HUES6 (cell line): ENCODE data around the gene DGKH.

Source experiments
- H3K27ac ChIP-seq: 2 replicates; pipeline ENCODE4 v1.7.0; 2013; ENCODE audit warnings: low read depth, mild to moderate bottlenecking, low read length, inconsistent platforms
- H3K27me3 ChIP-seq: 2 replicates; pipeline ENCODE4 v1.6.1; 2013; ENCODE audit warnings: low read length; ENCODE audit not compliant: control insufficient read depth, insufficient read depth
- H3K36me3 ChIP-seq: 2 replicates; pipeline ENCODE4 v1.6.1; 2013; ENCODE audit warnings: low read length; ENCODE audit not compliant: control insufficient read depth, insufficient read depth
- H3K4me1 ChIP-seq: 2 replicates; pipeline ENCODE4 v1.6.1; 2013; ENCODE audit warnings: low read length; ENCODE audit not compliant: control insufficient read depth, insufficient read depth
- H3K4me3 ChIP-seq: 2 replicates; pipeline ENCODE4 v1.5.1; 2013; ENCODE audit warnings: low read depth, low read length
- H3K9ac ChIP-seq: one replicate; pipeline ENCODE4 v1.6.1; 2013; ENCODE audit warnings: mild to moderate bottlenecking, low read length
- H3K9me3 ChIP-seq: 2 replicates; pipeline ENCODE4 v1.6.1; 2013; ENCODE audit warnings: low read depth, low read length; ENCODE audit not compliant: control insufficient read depth, insufficient read depth

Gene DGKH

GRCh38 chr13:42276683-42277082, 228.2 kb downstream of the DGKH start:
- Histone ChIP-seq H3K36me3 (no peaks in the 10 kb centered on the region), H3K4me1 (peaks cover 28% of the 10 kb centered on the region), H3K27me3 (no peaks in the 10 kb centered on the region), H3K9ac (no peak overlapping the region), H3K4me3 (no peak overlapping the region), H3K27ac (no peak overlapping the region), H3K9me3 (no peaks in the 10 kb centered on the region)

DNA sequence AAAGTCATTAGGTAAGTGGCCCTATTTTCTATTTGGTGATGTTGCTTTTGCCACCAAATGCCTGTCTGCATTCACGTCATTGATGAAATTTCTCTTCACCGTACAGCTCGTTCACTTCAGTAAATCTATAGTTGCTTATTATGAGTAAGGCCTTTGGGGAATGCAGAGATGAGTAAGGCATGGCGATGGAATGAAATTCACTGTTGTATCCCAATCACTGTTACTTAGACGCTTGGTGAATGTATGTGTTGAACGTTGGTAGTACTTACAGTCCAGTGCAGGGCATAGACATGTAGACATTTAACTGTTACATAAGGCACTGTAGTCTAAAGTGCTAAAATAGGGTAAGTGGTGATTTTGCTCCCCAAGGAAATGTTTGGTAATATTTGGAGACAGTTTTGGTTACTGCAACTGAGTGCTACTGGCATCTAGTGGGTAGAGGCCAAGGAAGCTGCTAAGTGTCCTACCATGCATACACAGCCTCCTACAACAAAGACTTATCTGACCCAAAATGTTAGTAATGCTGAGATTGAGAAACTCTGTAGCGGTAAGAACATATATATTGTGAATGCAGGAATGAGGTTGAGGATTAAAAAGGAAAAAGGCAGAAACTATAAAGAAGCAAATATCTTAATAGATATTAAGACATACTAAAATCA, 229.3 kb downstream of the DGKH start:
- Histone ChIP-seq H3K9me3 (no peaks in the 10 kb centered on the region), H3K27ac (no peak overlapping the region), H3K36me3 (no peaks in the 10 kb centered on the region), H3K9ac (no peak overlapping the region), H3K4me3 (no peak overlapping the region), H3K27me3 (no peaks in the 10 kb centered on the region), H3K4me1 (peaks cover 26% of the 10 kb centered on the region)

- H3K27me3 ChIP-seq = no peaks in the 10 kb centered on the region
- H3K36me3 ChIP-seq = no peaks in the 10 kb centered on the region
- no peak overlapping the region for H3K9ac ChIP-seq
- no peak overlapping the region for H3K4me3 ChIP-seq
- peaks cover 26% of the 10 kb centered on the region for H3K4me1 ChIP-seq
- H3K27ac ChIP-seq = no peak overlapping the region
- no peaks in the 10 kb centered on the region for H3K9me3 ChIP-seq
Observed at GRCh38 chr13:42279080-42279479, 230.6 kb downstream of the DGKH start.

DNA sequence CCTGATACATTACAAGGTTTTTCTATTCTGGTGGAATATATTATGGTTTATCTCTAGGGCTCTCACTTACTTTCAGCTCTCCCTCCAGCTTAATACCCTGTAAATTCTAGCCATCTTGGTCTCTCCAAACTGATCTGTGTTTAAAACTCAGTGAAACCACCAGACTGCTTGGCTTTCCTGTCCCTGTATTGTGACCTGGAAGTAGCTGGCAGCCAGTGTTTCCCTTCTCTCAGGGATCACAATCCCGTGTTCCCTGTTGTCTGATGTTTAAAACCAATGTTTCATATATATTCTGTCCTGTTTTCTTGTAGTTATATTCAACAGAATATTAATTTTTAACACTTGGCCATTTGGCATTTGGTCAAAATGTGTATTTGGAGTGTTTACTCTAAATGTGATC, 231.5 kb downstream of the DGKH start:
- H3K27me3 ChIP-seq = no peaks in the 10 kb centered on the region
- no peak overlapping the region for H3K9ac ChIP-seq
- H3K4me3 ChIP-seq = no peak overlapping the region
- peaks cover 29% of the 10 kb centered on the region for H3K4me1 ChIP-seq
- H3K27ac ChIP-seq = no peak overlapping the region
- no peaks in the 10 kb centered on the region for H3K9me3 ChIP-seq
- no peaks in the 10 kb centered on the region for H3K36me3 ChIP-seq

- Histone ChIP-seq H3K4me3 (no peak overlapping the region), H3K4me1 (peaks cover 29% of the 10 kb centered on the region), H3K9ac (no peak overlapping the region), H3K36me3 (no peaks in the 10 kb centered on the region), H3K27ac (no peak overlapping the region), H3K9me3 (no peaks in the 10 kb centered on the region), H3K27me3 (no peaks in the 10 kb centered on the region)
Observed at GRCh38 chr13:42280537-42280936, 232.1 kb downstream of the DGKH start.

GRCh38 chr13:42283574-42283973, 235.1 kb downstream of the DGKH start:
- H3K36me3 ChIP-seq = peaks cover 18% of the 10 kb centered on the region
- H3K4me1 ChIP-seq = peaks cover 12% of the 10 kb centered on the region
- no peaks in the 10 kb centered on the region for H3K9me3 ChIP-seq
- no peak overlapping the region for H3K9ac ChIP-seq
- H3K27me3 ChIP-seq = no peaks in the 10 kb centered on the region
- H3K27ac ChIP-seq = no peak overlapping the region
- no peak overlapping the region for H3K4me3 ChIP-seq

DNA sequence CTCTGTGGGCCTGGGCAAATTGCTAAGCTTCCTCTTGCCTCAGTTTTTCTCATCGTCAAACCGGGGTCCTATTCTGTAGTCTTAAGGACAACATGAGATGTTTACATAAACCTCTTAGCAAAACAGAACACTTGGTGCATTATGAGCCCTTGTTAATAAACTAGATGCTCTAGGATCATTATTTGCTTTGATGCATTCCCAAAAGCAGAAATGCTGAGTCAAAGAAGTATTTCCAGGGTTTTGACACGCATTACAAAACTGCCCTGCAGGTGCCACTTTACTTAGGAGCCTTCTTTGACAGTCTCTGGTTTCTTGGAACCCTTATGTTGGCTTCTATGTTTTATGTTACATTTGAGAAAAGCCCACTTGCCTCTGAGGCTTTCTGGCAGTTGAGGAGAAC, 235.6 kb downstream of the DGKH start:
- H3K27ac ChIP-seq = no peak overlapping the region
- H3K9me3 ChIP-seq = no peaks in the 10 kb centered on the region
- H3K9ac ChIP-seq = no peak overlapping the region
- H3K4me1 ChIP-seq = peaks cover 12% of the 10 kb centered on the region
- no peak overlapping the region for H3K4me3 ChIP-seq
- H3K36me3 ChIP-seq = peaks cover 23% of the 10 kb centered on the region
- no peaks in the 10 kb centered on the region for H3K27me3 ChIP-seq
